ENCODE results near the gene IFT80. TPM values are rescaled to one million over a fixed set of nuclear protein-coding genes. Genes with fewer than 3 reads are reported as not detected.
A peak's percentile ranks its signal among the peaks of the same experiment; 100 is the strongest.
"Not testable (repeated sequence)": the region's sequence is repeated elsewhere in the genome, so short reads cannot be mapped to it uniquely, and the experiment has no call there.

Gene IFT80
- total RNA-seq, 1 donor from 2014 or later: 8.9 TPM

GRCh38 chr3:160302806-160303205 lies 96.2 kb downstream of the IFT80 start:
- DNase-seq (ENCODE audit: missing footprints) (no peak), ATAC-seq (no peak)
- intact Hi-C loops (cut with DNase I): no loop called here

- intact Hi-C loops (cut with DNase I): no loop called here
- DNase-seq (ENCODE audit: missing footprints): no peak
- ATAC-seq: peak; percentile 78
Measured at GRCh38 chr3:160296591-160296990, 102.4 kb downstream of the IFT80 start.

GRCh38 chr3:160291909-160292299 lies 107.1 kb downstream of the IFT80 start:
- intact Hi-C loops (cut with DNase I): no loop called here
- ATAC-seq (no peak), DNase-seq (ENCODE audit: missing footprints) (no peak)

GRCh38 chr3:160291290-160291908 lies 107.6 kb downstream of the IFT80 start:
- DNase-seq (ENCODE audit: missing footprints): no peak
- intact Hi-C loops (cut with DNase I): no loop called here
- no peak for ATAC-seq

- intact Hi-C loops (cut with DNase I): no loop called here
- no peak for DNase-seq (ENCODE audit: missing footprints)
- no peak for ATAC-seq
Measured at GRCh38 chr3:160287666-160288065, 111.4 kb downstream of the IFT80 start.

GRCh38 chr3:160286231-160286630 lies 112.8 kb downstream of the IFT80 start:
- intact Hi-C loops (cut with DNase I): no loop called here
- DNase-seq (ENCODE audit: missing footprints): no peak
- ATAC-seq: no peak

GRCh38 chr3:160280836-160281235 lies 118.2 kb downstream of the IFT80 start:
- ATAC-seq (no peak), DNase-seq (ENCODE audit: missing footprints) (no peak)
- intact Hi-C loops (cut with DNase I): no loop called here

- ATAC-seq: no peak
- intact Hi-C loops (cut with DNase I): no loop called here
- no peak for DNase-seq (ENCODE audit: missing footprints)
Measured at GRCh38 chr3:160279657-160280056, 119.4 kb downstream of the IFT80 start.

GRCh38 chr3:160278210-160278609 lies 120.8 kb downstream of the IFT80 start:
- intact Hi-C loops (cut with DNase I): no loop called here
- ATAC-seq: no peak
- DNase-seq (ENCODE audit: missing footprints): no peak

GRCh38 chr3:160265088-160265487 lies 133.9 kb downstream of the IFT80 start:
- intact Hi-C loops (cut with DNase I): no loop called here
- ATAC-seq (no peak), DNase-seq (ENCODE audit: missing footprints) (no peak)

- no peak for ATAC-seq
- intact Hi-C loops (cut with DNase I): no loop called here
- no peak for DNase-seq (ENCODE audit: missing footprints)
Measured at GRCh38 chr3:160260587-160261270, 138.3 kb downstream of the IFT80 start.

GRCh38 chr3:160259589-160259988 lies 139.4 kb downstream of the IFT80 start:
- no peak for DNase-seq (ENCODE audit: missing footprints)
- no peak for ATAC-seq
- intact Hi-C loops (cut with DNase I): no loop called here

GRCh38 chr3:160257606-160258005 lies 141.4 kb downstream of the IFT80 start:
- ATAC-seq: no peak

GRCh38 chr3:160253298-160253697 lies 145.7 kb downstream of the IFT80 start:
- intact Hi-C loops (cut with DNase I): no loop called here
- no peak for ATAC-seq
- DNase-seq (ENCODE audit: missing footprints): no peak

More at GRCh38 chr3:160257606-160258005, 141.4 kb downstream of the IFT80 start:
- DNase-seq (ENCODE audit: missing footprints): no peak
- intact Hi-C loops (cut with DNase I): no loop called here

GRCh38 chr3:160247766-160248165 lies 151.3 kb downstream of the IFT80 start:
- ATAC-seq: no peak
- no peak for DNase-seq (ENCODE audit: missing footprints)
- intact Hi-C loops (cut with DNase I): no loop called here

GRCh38 chr3:160245261-160245800 lies 153.7 kb downstream of the IFT80 start:
- ATAC-seq: no peak
- intact Hi-C loops (cut with DNase I): no loop called here
- DNase-seq (ENCODE audit: missing footprints): no peak

- DNase-seq (ENCODE audit: missing footprints); intact Hi-C loops (cut with DNase I); ATAC-seq: not testable (repeated sequence)
Measured at GRCh38 chr3:160240719-160241118, 158.3 kb downstream of the IFT80 start.

- ATAC-seq: no peak
- intact Hi-C loops (cut with DNase I): no loop called here
Measured at GRCh38 chr3:160232014-160232413, 167.0 kb downstream of the IFT80 start.

GRCh38 chr3:160227419-160227818 lies 171.6 kb downstream of the IFT80 start:
- ATAC-seq (no peak), DNase-seq (ENCODE audit: missing footprints) (no peak)
- intact Hi-C loops (cut with DNase I): loop anchor here (10.0 kb wide), 1 partner anchor 193 kb away; no protein-coding TSS in a partner anchor

More at GRCh38 chr3:160232014-160232413, 167.0 kb downstream of the IFT80 start:
- no peak for DNase-seq (ENCODE audit: missing footprints)
